ENCODE data around the gene PLPPR2. TPM values are rescaled to one million over a fixed set of nuclear protein-coding genes. Genes with fewer than 3 reads are reported as not detected.

Gene PLPPR2
- total and polyA plus RNA-seq, 2 of the 4 experiments (the other 2 are of a cell fraction), result 3.9 to 45.2 TPM

DNA sequence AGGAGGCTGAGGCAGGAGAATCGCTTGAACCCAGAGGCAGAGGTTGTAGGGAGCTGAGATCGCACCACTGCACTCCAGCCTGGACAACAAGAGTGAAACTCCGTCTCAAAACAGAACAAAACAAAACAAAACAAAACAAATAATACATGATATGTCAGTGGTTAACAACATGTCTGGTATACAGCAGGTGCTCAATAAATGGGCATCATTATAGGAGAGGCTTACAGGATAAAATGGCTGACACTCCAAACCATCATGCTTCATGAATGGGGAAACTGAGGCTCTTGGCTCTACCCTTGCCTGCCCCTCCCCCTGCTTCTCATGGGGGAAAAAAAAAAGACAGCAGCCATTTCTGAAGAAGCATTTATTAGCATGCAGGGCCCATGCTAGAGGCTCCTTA lies 12.8 kb upstream of the PLPPR2 start:
- DNase-seq, result no peak
- no peak for ATAC-seq (ENCODE audit: low read depth)
- Histone ChIP-seq H2AK5ac (ENCODE audit: low read depth, low read length) (no peak overlapping the region), H3K14ac (replicated peaks; ENCODE audit: low read depth, low read length) (no peak overlapping the region), H4K20me1 (ENCODE audit: insufficient read depth, low read length) (peaks cover 9% of the 10 kb centered on the region; the same call in 1 of the 2 replicates), H3K23ac (ENCODE audit: low read depth, low read length) (no peak overlapping the region), H4K5ac (ENCODE audit: low read depth, low read length) (no peak overlapping the region), H4K8ac (ENCODE audit: low read depth in 2 of 2, low read length in 2 of 2) (no peak overlapping the region), H3K27me3 (ENCODE audit: control insufficient read depth, insufficient read depth, low read length) (no peaks in the 10 kb centered on the region), H3K4ac (ENCODE audit: low read depth, low read length) (no peak overlapping the region), H2BK20ac (ENCODE audit: low read depth, low read length) (no peak overlapping the region), H3K9me1 (ENCODE audit: insufficient read depth, low read length) (peaks cover 10% of the 10 kb centered on the region), H2AK9ac (replicated peaks; ENCODE audit: low read depth, low read length, poor library complexity) (no peak overlapping the region), H3K27ac (ENCODE audit: insufficient read depth, low read length) (no peak overlapping the region), H3K36me3 (ENCODE audit: control insufficient read depth, insufficient read depth, low read length) (0 out of 2 replicates have a peak, but pooled peaks cover 1% of the 10 kb centered on the region), H4K91ac (ENCODE audit: insufficient read depth, low read depth, low read length) (no peak overlapping the region), H3K4me3 (ENCODE audit: insufficient read depth, low read depth, low read length) (no peak overlapping the region), H2BK15ac (ENCODE audit: low read depth, low read length) (no peak overlapping the region), H3K79me1 (ENCODE audit: low read depth in 1 of 2, low read length in 2 of 2) (peaks cover 10 to 38% of the 10 kb centered on the region in 2 experiments; a peak in 3 of 4 replicates), H2BK5ac (ENCODE audit: low read depth, low read length, poor library complexity, severe bottlenecking) (no peak overlapping the region), H2AFZ (replicated peaks; ENCODE audit: low read length, poor library complexity) (no peak overlapping the region), H3K9ac (ENCODE audit: low read depth, low read length) (no peak overlapping the region), H2BK120ac (ENCODE audit: low read depth, low read length) (no peak overlapping the region), H3K4me2 (ENCODE audit: low read depth, low read length) (no peak overlapping the region), H3K9me3 (ENCODE audit: control insufficient read depth, insufficient read depth, low read length) (no peaks in the 10 kb centered on the region), H3K4me1 (ENCODE audit: control insufficient read depth, insufficient read depth, low read length) (peaks cover 16% of the 10 kb centered on the region), H3K56ac (ENCODE audit: extremely low read depth, insufficient read depth, low read length) (no peak overlapping the region), H3K18ac (ENCODE audit: low read depth, low read length) (no peak overlapping the region)
- TF ChIP-seq NFE2L2 (IDR thresholded peaks at IDR 0.05; ENCODE audit: low read depth, low read length) (no peak), CEBPB (IDR thresholded peaks at IDR 0.05; ENCODE audit: low read depth, low read length) (no peak), SMC3 (IDR thresholded peaks at IDR 0.05; ENCODE audit: low read depth, low read length) (no peak), BHLHE40 (IDR thresholded peaks at IDR 0.05; ENCODE audit: low read depth, low read length) (no peak)
- CTCF ChIA-PET, result no interaction called here
- no TSS peak for BruUV-seq (replicated peaks)
- POLR2A ChIA-PET (ENCODE audit: unreplicated experiment), result no interaction called here
- in situ Hi-C loops (cut with MboI; ENCODE audit: low sequenced_read_pairs), result no loop called here
- dilution Hi-C loops (cut with HindIII; ENCODE audit: low sequenced_read_pairs, unreplicated experiment), result no loop called here
- WGBS, 2 experiments (ENCODE audit: extremely low coverage in 2 of 2, insufficient read length in 1 of 2), result no CpG with 5 or more reads among the region's 3 CpGs
- intact Hi-C loops (cut with micrococcal nuclease), result no loop called here
